Lower lobe of right lung (tissue), 2 donors: ENCODE measurements around the gene FEZF1. TPM values are rescaled to one million over a fixed set of nuclear protein-coding genes. Genes with fewer than 3 reads are reported as not detected.
A peak's percentile ranks its signal among the peaks of the same experiment; 100 is the strongest.

Experiments used
- ATAC-seq, 2 donors: fragments of 200-7000 bp; cut with Tn5 transposase; one replicate each; pipeline ENCODE4 v1.9.1; 2020 to 2022; ENCODE audit warnings: mild to moderate bottlenecking in 2 of 2, moderate library complexity in 2 of 2
- DNase-seq: peaks from one replicate; pipeline ENCODE4 v3.0.0-alpha.2; 2020
- H3K27ac ChIP-seq: fragments of 200-600 bp; one replicate; pipeline ENCODE4 v1.8.0; 2022
- H3K27me3 ChIP-seq: fragments of 200-600 bp; one replicate; pipeline ENCODE4 v1.8.0; 2022; ENCODE audit warnings: low read depth
- H3K36me3 ChIP-seq: fragments of 200-600 bp; one replicate; pipeline ENCODE4 v1.8.0; 2022; ENCODE audit warnings: mild to moderate bottlenecking
- H3K4me1 ChIP-seq: fragments of 200-600 bp; one replicate; pipeline ENCODE4 v1.8.0; 2022
- H3K4me3 ChIP-seq: fragments of 200-600 bp; one replicate; pipeline ENCODE4 v1.8.0; 2022; ENCODE audit warnings: mild to moderate bottlenecking
- H3K9me3 ChIP-seq: fragments of 200-600 bp; one replicate; pipeline ENCODE4 v1.8.0; 2022
- CTCF ChIP-seq: fragments of 200-600 bp; IDR thresholded peaks from one replicate; pipeline ENCODE4 v1.8.0; 2022; ENCODE audit warnings: antibody characterized with exemption, mild to moderate bottlenecking
- intact Hi-C: fragments of 100-400 bp; cut with DNase I; formaldehyde crosslinking; loops from one replicate; pipeline ENCODE4 v1.11.0; 2022
- total RNA-seq: library from RNA; stranded (reverse); fragmentation: NEBNext Ultra II Directional; extraction: Animal tissue kit (Norgen Biotek cat#: 25700); gene quantifications from one replicate; pipeline ENCODE4 v1.2.1, GENCODE V29; 2021
- donor health status: DM: no; HTN: yes; CAD: no; lungs with severe emphysema.

The FEZF1 gene
- total RNA-seq, 1 donor from 2014 or later, result not detected

- H3K4me3 ChIP-seq, result no peak overlapping the region
- intact Hi-C loops, result no loop called here
- H3K4me1 ChIP-seq, result peaks cover 33% of the 10 kb centered on the region
- no peak overlapping the region for H3K27ac ChIP-seq
- H3K27me3 ChIP-seq, result peaks cover 99% of the 10 kb centered on the region
- H3K9me3 ChIP-seq, result no peaks in the 10 kb centered on the region
- no peak for TF ChIP-seq CTCF
- DNase-seq (no peak), ATAC-seq (no peak)
- H3K36me3 ChIP-seq, result no peaks in the 10 kb centered on the region
Observed at GRCh38 chr7:122301858-122302760, 2.4 kb downstream of the FEZF1 start.

GRCh38 chr7:122300956-122301833 is 3.4 kb downstream of the FEZF1 start:
- Histone ChIP-seq H3K9me3 (no peaks in the 10 kb centered on the region), H3K4me3 (no peak overlapping the region), H3K27ac (no peak overlapping the region), H3K27me3 (peaks cover 90% of the 10 kb centered on the region), H3K36me3 (no peaks in the 10 kb centered on the region), H3K4me1 (peaks cover 31% of the 10 kb centered on the region)
- no peak for ATAC-seq
- DNase-seq, result no peak
- TF ChIP-seq CTCF, result no peak
- intact Hi-C loops, result no loop called here

- H3K27me3 ChIP-seq, result peaks cover 88% of the 10 kb centered on the region
- peaks cover 23% of the 10 kb centered on the region for H3K4me1 ChIP-seq
- peak; percentile 22 to 56 for ATAC-seq
- H3K9me3 ChIP-seq, result no peaks in the 10 kb centered on the region
- no peak for TF ChIP-seq CTCF
- H3K36me3 ChIP-seq, result no peaks in the 10 kb centered on the region
- no peak overlapping the region for H3K4me3 ChIP-seq
- peak; percentile 49 for DNase-seq
- intact Hi-C loops, result no loop called here
- H3K27ac ChIP-seq, result no peak overlapping the region
Observed at GRCh38 chr7:122300211-122300932, 4.2 kb downstream of the FEZF1 start.

GRCh38 chr7:122299624-122300210 is 4.8 kb downstream of the FEZF1 start:
- ATAC-seq (no peak), DNase-seq (no peak)
- Histone ChIP-seq H3K4me3 (no peak overlapping the region), H3K27me3 (peaks cover 82% of the 10 kb centered on the region), H3K27ac (no peak overlapping the region), H3K4me1 (peaks cover 16% of the 10 kb centered on the region), H3K36me3 (no peaks in the 10 kb centered on the region), H3K9me3 (no peaks in the 10 kb centered on the region)
- intact Hi-C loops, result no loop called here
- TF ChIP-seq CTCF, result no peak

- H3K9me3 ChIP-seq, result no peaks in the 10 kb centered on the region
- intact Hi-C loops, result no loop called here
- H3K36me3 ChIP-seq, result no peaks in the 10 kb centered on the region
- TF ChIP-seq CTCF, result no peak
- ATAC-seq (no peak), DNase-seq (no peak)
- no peak overlapping the region for H3K4me3 ChIP-seq
- no peak overlapping the region for H3K27ac ChIP-seq
- H3K27me3 ChIP-seq, result peaks cover 71% of the 10 kb centered on the region
- H3K4me1 ChIP-seq, result peaks cover 14% of the 10 kb centered on the region
Observed at GRCh38 chr7:122298618-122299017, 5.9 kb downstream of the FEZF1 start.
